Breast epithelium (tissue), 3 donors: Measurements from ENCODE around the gene MDFIC2.

Source experiments
- POLR2A ChIP-seq: fragments of 450-650 bp; IDR thresholded peaks from one replicate; pipeline ENCODE4 v1.6.1; 2016; ENCODE audit warnings: antibody characterized with exemption, mild to moderate bottlenecking, moderate library complexity
- POLR2AphosphoS5 ChIP-seq, 3 donors: sonication (generic); formaldehyde crosslinking; IDR thresholded peaks; one replicate each; pipeline ENCODE4 v1.6.1; 2017; ENCODE audit warnings: antibody characterized with exemption in 3 of 3
- TF ChIP-seq, protein P1 (sequence below), 3 donors: fragments of 450-650 bp; IDR thresholded peaks; one replicate each; pipeline ENCODE4 v1.5.1; 2016 to 2017; ENCODE audit warnings: antibody characterized with exemption in 3 of 3, mild to moderate bottlenecking in 3 of 3, moderate library complexity in 3 of 3

DNA sequence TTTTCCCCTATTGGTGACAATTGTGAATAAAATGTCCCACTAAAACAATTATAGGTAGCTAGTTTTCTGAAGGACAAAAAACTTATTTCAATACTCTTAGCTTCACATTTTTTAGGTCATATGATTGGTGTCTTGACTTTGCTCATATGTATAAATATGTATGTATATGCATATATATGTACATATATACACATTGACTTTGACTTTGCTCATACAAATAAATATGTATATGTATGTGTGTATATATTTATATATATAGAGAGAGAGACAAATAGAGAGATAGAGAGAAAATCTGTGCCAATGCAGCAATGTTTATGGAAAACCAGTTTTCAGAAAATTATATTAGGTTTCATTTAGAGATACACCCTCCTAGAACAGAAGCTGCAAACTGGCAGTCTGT is 5.7 kb downstream of the MDFIC2 start:
- TF ChIP-seq, protein P1, sequence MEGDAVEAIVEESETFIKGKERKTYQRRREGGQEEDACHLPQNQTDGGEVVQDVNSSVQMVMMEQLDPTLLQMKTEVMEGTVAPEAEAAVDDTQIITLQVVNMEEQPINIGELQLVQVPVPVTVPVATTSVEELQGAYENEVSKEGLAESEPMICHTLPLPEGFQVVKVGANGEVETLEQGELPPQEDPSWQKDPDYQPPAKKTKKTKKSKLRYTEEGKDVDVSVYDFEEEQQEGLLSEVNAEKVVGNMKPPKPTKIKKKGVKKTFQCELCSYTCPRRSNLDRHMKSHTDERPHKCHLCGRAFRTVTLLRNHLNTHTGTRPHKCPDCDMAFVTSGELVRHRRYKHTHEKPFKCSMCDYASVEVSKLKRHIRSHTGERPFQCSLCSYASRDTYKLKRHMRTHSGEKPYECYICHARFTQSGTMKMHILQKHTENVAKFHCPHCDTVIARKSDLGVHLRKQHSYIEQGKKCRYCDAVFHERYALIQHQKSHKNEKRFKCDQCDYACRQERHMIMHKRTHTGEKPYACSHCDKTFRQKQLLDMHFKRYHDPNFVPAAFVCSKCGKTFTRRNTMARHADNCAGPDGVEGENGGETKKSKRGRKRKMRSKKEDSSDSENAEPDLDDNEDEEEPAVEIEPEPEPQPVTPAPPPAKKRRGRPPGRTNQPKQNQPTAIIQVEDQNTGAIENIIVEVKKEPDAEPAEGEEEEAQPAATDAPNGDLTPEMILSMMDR (IDR thresholded peaks at IDR 0.05): no peak
- TF ChIP-seq POLR2AphosphoS5 (IDR thresholded peaks at IDR 0.05): no peak
- no peak for TF ChIP-seq POLR2A
